ENCODE results near the gene ZNF106. TPM values are rescaled to one million over a fixed set of nuclear protein-coding genes. Genes with fewer than 3 reads are reported as not detected.

The ZNF106 gene
- total and polyA plus RNA-seq, 2 of the 4 experiments (the other 2 are of a cell fraction): 19.2 to 87.5 TPM

DNA sequence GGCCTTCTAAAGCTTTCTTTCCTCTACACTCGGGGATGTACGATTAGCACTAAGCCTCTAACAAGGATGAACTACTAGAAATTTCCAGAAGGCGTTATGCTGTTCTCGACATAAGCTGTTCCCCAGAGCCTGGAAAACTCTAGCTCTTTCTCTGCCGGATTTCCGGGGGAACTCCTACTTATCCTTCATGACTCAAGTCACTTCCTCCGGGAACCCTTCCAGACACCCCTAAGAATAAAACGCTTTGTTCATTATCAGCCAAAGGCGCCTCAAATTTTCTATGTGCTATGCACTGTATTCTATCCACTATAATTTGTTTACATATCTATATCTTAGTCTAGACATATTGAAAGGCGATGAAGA lies 4.0 kb upstream of the ZNF106 start:
- Histone ChIP-seq H2BK20ac (ENCODE audit: low read depth, low read length) (peak overlapping the region; percentile 28), H2BK15ac (ENCODE audit: low read depth, low read length) (peak overlapping the region; percentile 95; the same call in 2 of the 3 replicates), H3K9me3 (ENCODE audit: control insufficient read depth, insufficient read depth, low read length) (no peaks in the 10 kb centered on the region), H2AFZ (replicated peaks; ENCODE audit: low read length, poor library complexity) (peak overlapping the region; percentile 91), H2BK120ac (ENCODE audit: low read depth, low read length) (peak overlapping the region; percentile 41), H3K36me3 (ENCODE audit: control insufficient read depth, insufficient read depth, low read length) (no peaks in the 10 kb centered on the region), H3K18ac (ENCODE audit: low read depth, low read length) (peak overlapping the region; percentile 49), H3K27me3 (ENCODE audit: control insufficient read depth, insufficient read depth, low read length) (no peaks in the 10 kb centered on the region), H3K4me3 (ENCODE audit: insufficient read depth, low read depth, low read length) (peak overlapping the region; percentile 83), H2AK9ac (replicated peaks; ENCODE audit: low read depth, low read length, poor library complexity) (peak overlapping the region; percentile 82), H4K5ac (ENCODE audit: low read depth, low read length) (peak overlapping the region; percentile 96), H3K4me2 (ENCODE audit: low read depth, low read length) (peak overlapping the region; percentile 78), H4K8ac (ENCODE audit: low read depth in 2 of 2, low read length in 2 of 2) (peak overlapping the region; percentile 81 to 98), H3K27ac (ENCODE audit: insufficient read depth, low read length) (peak overlapping the region; percentile 36), H3K56ac (ENCODE audit: extremely low read depth, insufficient read depth, low read length) (peak overlapping the region; percentile 90), H3K9me1 (ENCODE audit: insufficient read depth, low read length) (peaks cover 6% of the 10 kb centered on the region; the same call in 1 of the 2 replicates), H3K79me1 (ENCODE audit: low read depth in 1 of 2, low read length in 2 of 2) (peaks cover 8 to 46% of the 10 kb centered on the region in 2 experiments; a peak in 3 of 4 replicates), H3K14ac (replicated peaks; ENCODE audit: low read depth, low read length) (peak overlapping the region; percentile 52), H4K91ac (ENCODE audit: insufficient read depth, low read depth, low read length) (peak overlapping the region; percentile 92), H3K4me1 (ENCODE audit: control insufficient read depth, insufficient read depth, low read length) (peaks cover 8% of the 10 kb centered on the region), H3K9ac (ENCODE audit: low read depth, low read length) (peak overlapping the region; percentile 48), H3K23ac (ENCODE audit: low read depth, low read length) (peak overlapping the region; percentile 44), H2BK5ac (ENCODE audit: low read depth, low read length, poor library complexity, severe bottlenecking) (peak overlapping the region; percentile 93), H3K4ac (ENCODE audit: low read depth, low read length) (peak overlapping the region; percentile 68), H4K20me1 (ENCODE audit: insufficient read depth, low read length) (no peaks in the 10 kb centered on the region; the same call in 1 of the 2 replicates), H2AK5ac (ENCODE audit: low read depth, low read length) (peak overlapping the region; percentile 46; the same call in 1 of the 2 replicates)
- TF ChIP-seq MXI1 (IDR thresholded peaks at IDR 0.05; ENCODE audit: borderline replicate concordance, low read depth, low read length) (no peak), MAZ (IDR thresholded peaks at IDR 0.05; ENCODE audit: borderline replicate concordance, low read depth, low read length) (no peak), CHD1 (IDR thresholded peaks at IDR 0.05; ENCODE audit: low read depth, low read length) (no peak), SMC3 (IDR thresholded peaks at IDR 0.05; ENCODE audit: low read depth, low read length) (no peak), BHLHE40 (IDR thresholded peaks at IDR 0.05; ENCODE audit: low read depth, low read length) (no peak), FOS (IDR thresholded peaks at IDR 0.05; ENCODE audit: low read depth, low read length) (no peak), RCOR1 (IDR thresholded peaks at IDR 0.05; ENCODE audit: insufficient replicate concordance, low read length) (no peak), RAD21 (IDR thresholded peaks at IDR 0.05; ENCODE audit: low read length) (no peak)
- TF ChIP-seq, protein P1, sequence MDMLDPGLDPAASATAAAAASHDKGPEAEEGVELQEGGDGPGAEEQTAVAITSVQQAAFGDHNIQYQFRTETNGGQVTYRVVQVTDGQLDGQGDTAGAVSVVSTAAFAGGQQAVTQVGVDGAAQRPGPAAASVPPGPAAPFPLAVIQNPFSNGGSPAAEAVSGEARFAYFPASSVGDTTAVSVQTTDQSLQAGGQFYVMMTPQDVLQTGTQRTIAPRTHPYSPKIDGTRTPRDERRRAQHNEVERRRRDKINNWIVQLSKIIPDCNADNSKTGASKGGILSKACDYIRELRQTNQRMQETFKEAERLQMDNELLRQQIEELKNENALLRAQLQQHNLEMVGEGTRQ (IDR thresholded peaks at IDR 0.05; ENCODE audit: low read depth, low read length): no peak
- TF ChIP-seq, protein P2, sequence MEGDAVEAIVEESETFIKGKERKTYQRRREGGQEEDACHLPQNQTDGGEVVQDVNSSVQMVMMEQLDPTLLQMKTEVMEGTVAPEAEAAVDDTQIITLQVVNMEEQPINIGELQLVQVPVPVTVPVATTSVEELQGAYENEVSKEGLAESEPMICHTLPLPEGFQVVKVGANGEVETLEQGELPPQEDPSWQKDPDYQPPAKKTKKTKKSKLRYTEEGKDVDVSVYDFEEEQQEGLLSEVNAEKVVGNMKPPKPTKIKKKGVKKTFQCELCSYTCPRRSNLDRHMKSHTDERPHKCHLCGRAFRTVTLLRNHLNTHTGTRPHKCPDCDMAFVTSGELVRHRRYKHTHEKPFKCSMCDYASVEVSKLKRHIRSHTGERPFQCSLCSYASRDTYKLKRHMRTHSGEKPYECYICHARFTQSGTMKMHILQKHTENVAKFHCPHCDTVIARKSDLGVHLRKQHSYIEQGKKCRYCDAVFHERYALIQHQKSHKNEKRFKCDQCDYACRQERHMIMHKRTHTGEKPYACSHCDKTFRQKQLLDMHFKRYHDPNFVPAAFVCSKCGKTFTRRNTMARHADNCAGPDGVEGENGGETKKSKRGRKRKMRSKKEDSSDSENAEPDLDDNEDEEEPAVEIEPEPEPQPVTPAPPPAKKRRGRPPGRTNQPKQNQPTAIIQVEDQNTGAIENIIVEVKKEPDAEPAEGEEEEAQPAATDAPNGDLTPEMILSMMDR (conservative IDR thresholded peaks at IDR 0.05; ENCODE audit: low read depth, low read length): no peak
- TF ChIP-seq, protein P3, sequence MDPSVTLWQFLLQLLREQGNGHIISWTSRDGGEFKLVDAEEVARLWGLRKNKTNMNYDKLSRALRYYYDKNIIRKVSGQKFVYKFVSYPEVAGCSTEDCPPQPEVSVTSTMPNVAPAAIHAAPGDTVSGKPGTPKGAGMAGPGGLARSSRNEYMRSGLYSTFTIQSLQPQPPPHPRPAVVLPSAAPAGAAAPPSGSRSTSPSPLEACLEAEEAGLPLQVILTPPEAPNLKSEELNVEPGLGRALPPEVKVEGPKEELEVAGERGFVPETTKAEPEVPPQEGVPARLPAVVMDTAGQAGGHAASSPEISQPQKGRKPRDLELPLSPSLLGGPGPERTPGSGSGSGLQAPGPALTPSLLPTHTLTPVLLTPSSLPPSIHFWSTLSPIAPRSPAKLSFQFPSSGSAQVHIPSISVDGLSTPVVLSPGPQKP (IDR thresholded peaks at IDR 0.05; ENCODE audit: borderline replicate concordance, low read depth, low read length): no peak
- WGBS, 2 experiments (ENCODE audit: extremely low coverage in 2 of 2, insufficient read length in 1 of 2): 11% methylated on average over 5 of the region's 10 CpGs; no CpG with 5 or more reads in 1 of the 2 experiments
- in situ Hi-C loops (cut with MboI; ENCODE audit: low sequenced_read_pairs): no loop called here
- dilution Hi-C loops (cut with HindIII; ENCODE audit: low sequenced_read_pairs, unreplicated experiment): no loop called here
- BruUV-seq (replicated peaks): no TSS peak
- POLR2A ChIA-PET (ENCODE audit: unreplicated experiment): interaction anchor here (0.6 to 1.0 kb wide), 2 partner anchors 11 to 12 kb away, joined by 3 read pairs; no protein-coding TSS in a partner anchor
- intact Hi-C loops (cut with micrococcal nuclease): loop anchor here (1.0 kb wide), 1 partner anchor 53 kb away; the partner anchor contains the start of genes HAUS2 and LRRC57
- CTCF ChIA-PET: interaction anchor here (1.2 kb wide), 1 partner anchor 11 kb away, joined by 3 read pairs; no protein-coding TSS in a partner anchor
- peak; percentile 1 for ATAC-seq (ENCODE audit: low read depth)
- DNase-seq: peak; percentile 77
